ENCODE measurements around the gene AGT. TPM values are rescaled to one million over a fixed set of nuclear protein-coding genes. Genes with fewer than 3 reads are reported as not detected.
A peak's percentile ranks its signal among the peaks of the same experiment; 100 is the strongest.
"Not testable (repeated sequence)": the region's sequence is repeated elsewhere in the genome, so short reads cannot be mapped to it uniquely, and the experiment has no call there.

Gene AGT
- polyA plus RNA-seq, 1 donor: 42.2 TPM

DNA sequence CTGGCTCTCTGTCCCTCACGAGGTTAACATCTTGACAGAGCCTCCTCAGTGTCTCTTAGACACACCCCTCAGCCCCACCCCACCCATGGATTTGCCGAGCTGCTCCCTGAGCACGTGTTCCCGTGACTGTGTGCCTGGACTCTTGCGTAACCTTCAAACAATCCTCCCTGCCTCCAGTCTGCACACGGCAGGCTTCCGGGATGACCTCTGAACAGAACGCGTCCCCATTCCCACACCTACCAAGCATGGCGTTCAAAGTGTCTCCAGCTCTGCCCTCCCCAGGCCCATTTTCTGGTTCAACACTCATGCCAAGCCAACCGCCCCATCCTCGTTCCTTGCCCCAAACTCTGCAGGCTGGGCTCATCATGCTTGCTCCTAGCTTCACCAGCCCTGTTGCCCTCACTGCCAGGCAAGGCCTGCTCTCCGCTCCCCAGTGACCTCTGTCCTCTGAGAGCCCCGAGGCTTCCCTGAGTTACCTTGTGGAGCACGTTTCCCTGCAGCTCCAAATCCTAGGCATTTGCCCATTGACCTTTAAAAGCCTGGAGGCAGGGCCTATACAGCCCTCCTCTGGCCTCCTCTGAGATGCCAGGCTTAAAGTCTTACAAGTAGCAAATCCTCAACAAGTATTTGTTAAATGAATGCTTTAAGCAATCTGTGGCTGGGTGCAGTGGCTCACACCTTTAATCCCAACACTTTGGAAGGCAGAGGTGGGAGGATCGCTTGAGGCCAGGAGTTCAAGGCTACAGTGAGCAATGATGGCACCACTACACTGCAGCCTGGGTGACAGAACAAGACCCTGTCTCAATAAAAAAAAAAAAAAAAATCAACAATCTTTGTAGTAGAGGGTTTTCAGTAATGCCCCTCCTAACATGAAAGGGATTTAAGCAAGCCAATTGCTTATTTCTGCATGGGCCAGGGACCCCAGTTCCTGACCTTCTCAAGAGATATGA, 5.0 kb downstream of the AGT start:
- no peak for DNase-seq

GRCh38 chr1:230707732-230708630, 5.9 kb downstream of the AGT start:
- no peak for DNase-seq

DNA sequence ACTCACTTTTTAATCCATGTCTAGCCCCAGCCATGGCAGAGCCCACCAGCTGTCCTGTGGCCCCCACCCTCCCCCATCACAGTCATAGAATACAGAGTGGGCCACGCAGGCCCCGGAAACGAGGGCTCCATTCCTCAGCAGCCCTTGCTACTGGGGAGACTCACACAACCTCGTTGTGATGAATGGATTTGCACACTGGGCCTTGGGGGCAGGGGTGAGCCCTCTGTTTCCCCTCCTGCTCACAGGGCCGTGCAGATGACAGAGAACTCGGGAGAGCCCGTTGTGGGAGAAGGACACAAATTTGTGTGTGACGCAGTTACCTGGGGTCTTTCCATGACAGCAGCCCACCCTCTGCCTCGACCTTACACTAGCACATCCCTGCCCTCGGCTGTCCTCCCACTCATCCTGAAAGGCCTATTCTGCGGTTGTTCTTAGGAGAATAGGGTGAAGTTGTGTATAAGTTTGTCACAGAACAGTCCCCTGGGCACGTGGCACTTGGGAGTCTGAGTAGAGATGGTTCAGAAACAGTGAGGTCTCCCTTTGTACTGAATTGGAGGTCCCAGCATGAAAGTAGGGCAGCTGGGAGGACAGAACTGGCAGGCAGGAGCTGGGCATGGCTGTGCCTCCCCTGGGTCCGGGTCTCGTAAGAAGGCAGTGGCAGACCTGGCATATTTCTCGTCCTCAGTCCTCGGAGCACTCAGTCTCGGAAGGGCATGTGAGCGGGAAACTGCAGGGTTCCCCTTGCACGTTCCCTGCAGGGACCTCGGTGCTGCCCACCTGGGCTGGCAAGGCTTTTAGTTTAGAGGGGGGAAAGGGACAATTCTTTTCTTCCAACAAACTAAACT, 6.8 kb downstream of the AGT start:
- DNase-seq: no peak

- no peak for DNase-seq
Observed at GRCh38 chr1:230706020-230706699, 7.8 kb downstream of the AGT start.

- no peak for DNase-seq
Observed at GRCh38 chr1:230705289-230706019, 8.5 kb downstream of the AGT start.

GRCh38 chr1:230704830-230705229, 9.1 kb downstream of the AGT start:
- DNase-seq: no peak

- no peak for DNase-seq
Observed at GRCh38 chr1:230703679-230704385, 10.1 kb downstream of the AGT start.

DNA sequence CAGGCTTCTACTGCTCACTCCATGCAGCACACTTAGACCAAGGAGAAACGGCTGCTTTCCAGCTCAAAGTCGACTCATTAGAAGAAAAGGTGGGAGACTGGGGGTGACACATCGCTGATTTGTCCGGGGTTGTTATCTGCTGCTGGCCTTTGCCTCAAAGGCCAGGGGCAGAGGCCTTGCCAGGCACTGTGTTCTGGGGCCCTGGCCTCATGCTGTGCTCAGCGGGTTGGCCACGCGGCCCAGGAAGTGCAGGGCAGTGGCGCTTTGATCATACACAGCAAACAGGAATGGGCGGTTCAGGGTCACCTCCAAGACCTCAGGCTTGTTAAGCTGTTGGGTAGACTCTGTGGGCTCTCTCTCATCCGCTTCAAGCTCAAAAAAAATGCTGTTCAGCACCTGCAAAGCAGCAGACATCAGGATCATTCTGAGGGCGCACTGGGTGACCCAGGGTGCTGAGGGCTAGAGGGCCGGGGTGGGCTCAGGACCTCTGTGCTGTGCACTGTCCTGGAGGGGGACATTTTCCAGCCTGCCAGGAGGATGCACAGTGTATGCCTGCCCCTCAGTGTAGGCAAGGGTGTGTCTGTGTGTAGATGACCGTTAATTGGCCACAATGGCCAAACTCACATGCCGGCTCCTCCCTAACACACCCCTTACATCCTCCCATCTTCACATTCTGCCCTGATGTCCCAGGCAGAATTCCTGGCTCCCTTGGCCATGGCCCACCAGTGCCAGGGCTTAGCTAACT, 10.8 kb downstream of the AGT start:
- peak; percentile 37 for DNase-seq

DNA sequence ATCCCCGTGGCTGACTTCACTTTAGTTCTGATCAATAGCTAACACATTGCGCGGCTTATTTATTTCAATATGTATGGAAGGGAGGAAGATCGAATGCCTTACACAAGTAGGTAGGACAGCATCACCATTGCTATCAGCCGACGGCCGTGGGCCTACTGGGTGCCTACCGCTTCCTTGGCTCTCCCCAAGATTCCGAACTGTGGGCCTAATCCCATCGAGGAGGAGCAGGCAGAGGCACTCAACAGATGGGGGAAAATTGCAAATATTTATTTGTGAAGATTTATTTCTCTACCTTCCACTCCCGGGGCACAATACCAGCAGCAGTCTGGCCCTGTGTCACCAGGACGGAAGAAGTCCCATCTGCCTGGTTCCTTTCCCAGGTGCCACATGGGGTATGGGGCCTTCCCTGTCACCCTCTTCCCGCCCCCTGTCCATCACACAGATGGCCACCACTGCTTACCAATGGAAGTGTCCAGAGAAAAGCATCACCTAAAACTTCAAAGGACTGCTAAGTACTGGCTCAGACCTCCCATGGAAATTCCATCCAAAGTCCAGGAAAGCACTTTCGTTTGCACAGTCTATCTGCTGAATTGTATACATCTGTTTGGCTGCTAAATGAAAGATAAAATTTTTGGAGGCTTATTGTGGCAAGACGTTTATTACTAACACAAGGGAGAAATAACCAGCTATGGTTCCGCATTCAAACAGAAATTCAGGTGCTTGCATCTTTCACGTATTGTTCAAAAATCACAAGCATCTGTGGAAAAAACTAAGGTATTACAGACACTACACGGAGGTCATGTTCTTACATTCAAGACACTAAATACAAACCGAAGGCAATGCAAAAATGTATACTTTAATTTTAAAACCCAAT, 11.8 kb downstream of the AGT start:
- no peak for DNase-seq

DNA sequence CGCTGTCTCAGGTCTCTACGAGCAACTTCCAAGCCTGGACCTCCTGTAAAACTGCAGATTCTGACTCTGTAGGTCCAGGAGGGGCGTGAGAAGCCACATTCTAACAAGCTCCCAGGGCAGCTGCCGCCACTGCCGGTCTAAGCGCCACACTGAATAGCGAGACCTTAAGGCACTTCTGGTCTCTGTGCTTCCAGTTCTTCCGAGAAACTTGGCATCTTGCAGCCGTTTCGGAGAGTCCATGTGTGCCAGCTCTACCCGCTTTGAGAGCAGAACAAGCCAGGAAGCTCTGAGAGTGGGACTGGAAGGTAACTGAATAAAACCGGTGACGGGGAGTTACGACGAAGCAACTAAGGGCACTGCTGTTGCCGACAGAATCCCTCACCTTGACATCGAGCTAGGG, 12.5 kb downstream of the AGT start:
- DNase-seq: no peak

GRCh38 chr1:230700132-230700531, 13.8 kb downstream of the AGT start:
- no peak for DNase-seq

GRCh38 chr1:230699716-230700115, 14.2 kb downstream of the AGT start:
- DNase-seq: no peak

- not testable (repeated sequence) for DNase-seq
Observed at GRCh38 chr1:230698964-230699363, 15.0 kb downstream of the AGT start.

GRCh38 chr1:230698130-230698529, 15.8 kb downstream of the AGT start:
- DNase-seq: no peak

DNA sequence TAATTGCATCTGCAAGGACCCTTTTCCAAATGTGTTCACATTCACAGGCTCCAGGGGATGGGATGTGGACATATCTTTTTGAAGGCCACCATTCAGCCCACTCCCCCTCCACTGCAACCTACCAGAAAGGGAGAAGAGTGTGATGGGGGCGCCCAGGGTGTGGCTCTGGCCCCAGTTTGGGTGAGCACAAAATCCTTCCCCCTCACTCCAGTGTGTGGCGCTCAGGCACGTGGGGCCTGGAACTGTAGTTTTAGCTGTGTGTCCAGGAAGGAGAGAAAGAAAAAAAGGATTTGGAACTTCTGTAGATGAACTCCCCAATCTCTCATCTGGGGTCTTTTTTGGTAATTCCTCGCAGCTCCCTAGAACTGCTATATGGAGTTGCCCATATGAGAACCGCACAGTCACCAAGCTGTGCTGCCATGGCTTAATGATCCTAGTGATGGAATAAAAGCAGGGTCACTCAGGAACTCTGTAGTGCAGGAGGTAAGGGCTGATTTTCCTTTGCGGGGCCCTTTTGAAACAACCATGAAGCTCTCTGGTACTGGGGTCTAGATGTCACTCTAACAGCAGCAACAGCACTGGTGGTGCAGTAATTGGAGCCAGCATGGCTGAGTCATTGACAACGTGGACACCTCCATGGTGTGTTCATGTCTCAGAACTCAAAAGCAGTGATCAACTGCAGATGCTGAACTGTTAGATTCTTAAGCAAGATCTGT, 17.0 kb downstream of the AGT start:
- DNase-seq: no peak

DNA sequence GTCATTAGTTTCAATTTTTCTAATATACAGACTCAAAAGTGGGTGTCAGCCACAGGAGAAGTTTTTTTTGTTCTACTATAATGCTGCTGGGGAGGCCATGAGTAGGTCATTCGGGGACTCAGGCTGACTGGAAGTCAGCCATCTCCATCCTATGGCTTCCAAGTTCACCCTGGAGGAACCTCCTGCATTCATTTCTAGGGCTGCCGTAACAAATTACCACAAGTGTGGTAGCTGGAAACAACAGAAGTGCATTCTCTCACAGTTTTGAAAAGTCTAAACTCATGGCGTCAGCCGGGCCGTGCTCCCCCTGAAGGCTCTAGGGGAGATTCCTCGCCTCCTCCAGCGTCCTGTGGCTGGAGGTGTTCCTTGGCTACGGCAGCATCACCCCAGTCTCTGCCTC, 17.7 kb downstream of the AGT start:
- no peak for DNase-seq

- DNase-seq: no peak
Observed at GRCh38 chr1:230694991-230695390, 18.9 kb downstream of the AGT start.

DNA sequence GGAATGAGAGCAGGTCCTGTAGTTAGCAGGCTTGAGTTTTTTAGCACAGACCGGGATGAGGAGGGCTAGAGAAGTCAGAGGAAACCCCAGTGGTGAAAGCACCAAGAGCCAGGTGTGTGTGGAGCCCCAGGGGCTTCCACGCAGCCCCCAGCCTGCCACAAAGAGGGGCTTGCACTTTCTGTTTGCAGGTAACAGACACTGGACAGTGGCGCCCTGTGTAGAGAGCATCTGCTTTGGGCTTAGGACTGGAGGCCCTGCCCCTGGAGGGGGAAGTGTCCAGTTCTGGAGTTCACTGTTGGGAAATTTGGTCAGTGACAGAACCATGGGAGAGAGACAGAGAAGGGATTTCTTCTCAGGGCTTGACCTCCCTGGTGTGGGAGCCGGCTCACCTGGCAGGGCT, 19.5 kb downstream of the AGT start:
- DNase-seq: no peak
